Keratinocyte (primary cell): ENCODE results near the gene HINT1. TPM values are rescaled to one million over a fixed set of nuclear protein-coding genes. Genes with fewer than 3 reads are reported as not detected.

Experiments used
- DNase-seq: peaks from one replicate; pipeline ENCODE4 v3.0.0-alpha.2; 2011; ENCODE audit warnings: low read depth, missing footprints, low spot score
- FAIRE-seq: peaks from 2 replicates; lab custom pipeline; 2011; peaks lifted over from hg19 to GRCh38; lab: Jason Lieb, UNC
- H2AFZ ChIP-seq: 2 replicates; pipeline ENCODE4 v1.6.0; 2012; ENCODE audit warnings: low read length, control low read depth, inconsistent platforms; ENCODE audit not compliant: control insufficient read depth
- H3K27ac ChIP-seq: 2 replicates; pipeline ENCODE4 v1.5.1; 2011; ENCODE audit warnings: low read length; ENCODE audit not compliant: control insufficient read depth, insufficient read depth
- H3K27me3 ChIP-seq: 3 replicates; pipeline ENCODE4 v1.6.0; 2011; ENCODE audit warnings: low read length; ENCODE audit not compliant: control insufficient read depth, insufficient read depth; ENCODE audit errors: extremely low read depth
- H3K36me3 ChIP-seq, 2 experiments: 2 replicates in 1 of 2; 3 replicates in 1 of 2; pipeline ENCODE4 v1.5.1; 2011; ENCODE audit warnings: low read length in 2 of 2, mild to moderate bottlenecking in 1 of 2; ENCODE audit not compliant: control insufficient read depth in 2 of 2, insufficient read depth in 2 of 2; ENCODE audit errors: extremely low read depth in 1 of 2
- H3K4me1 ChIP-seq: 3 replicates; pipeline ENCODE4 v1.5.1; 2011; ENCODE audit warnings: low read length; ENCODE audit not compliant: control insufficient read depth, insufficient read depth; ENCODE audit errors: extremely low read depth
- H3K4me2 ChIP-seq: 3 replicates; pipeline ENCODE4 v1.6.0; 2011; ENCODE audit warnings: low read depth, low read length; ENCODE audit not compliant: control insufficient read depth, insufficient read depth; ENCODE audit errors: extremely low read depth
- H3K4me3 ChIP-seq, 3 experiments: fragments of 200-600 bp in 1 of 3; sonication (generic) in 1 of 3; 2 replicates in 2 of 3; 3 replicates in 1 of 3; pipeline ENCODE4 v1.5.1; 2011 to 2016; ENCODE audit warnings: low read length in 3 of 3, mild to moderate bottlenecking in 3 of 3, control low read depth in 2 of 3, inconsistent platforms in 1 of 3, low read depth in 1 of 3, mixed read lengths in 1 of 3, mixed run types in 1 of 3, moderate library complexity in 1 of 3; ENCODE audit not compliant: control insufficient read depth in 2 of 3, insufficient read depth in 2 of 3; ENCODE audit errors: extremely low read depth in 1 of 3
- H3K79me2 ChIP-seq: 2 replicates; pipeline ENCODE4 v1.6.0; 2012; ENCODE audit warnings: low read length; ENCODE audit not compliant: control insufficient read depth, insufficient read depth
- H3K9ac ChIP-seq: 3 replicates; pipeline ENCODE4 v1.6.0; 2011; ENCODE audit warnings: low read length; ENCODE audit not compliant: control insufficient read depth, insufficient read depth; ENCODE audit errors: extremely low read depth
- H3K9me1 ChIP-seq: 3 replicates; pipeline ENCODE4 v1.6.0; 2011; ENCODE audit warnings: low read length; ENCODE audit not compliant: control insufficient read depth, insufficient read depth; ENCODE audit errors: extremely low read depth
- H3K9me3 ChIP-seq: 2 replicates; pipeline ENCODE4 v1.5.1; 2012; ENCODE audit warnings: low read depth, low read length; ENCODE audit not compliant: control insufficient read depth
- H4K20me1 ChIP-seq: 3 replicates; pipeline ENCODE4 v1.6.0; 2011; ENCODE audit warnings: low read length; ENCODE audit not compliant: control insufficient read depth, insufficient read depth; ENCODE audit errors: extremely low read depth
- CTCF ChIP-seq, 3 experiments: IDR thresholded peaks in 1 of 3; conservative IDR thresholded peaks in 1 of 3; optimal IDR thresholded peaks in 1 of 3; 2 replicates in 2 of 3; 3 replicates in 1 of 3; pipeline versions ENCODE3 to v1.5.1; 2011; ENCODE audit warnings: low read length in 3 of 3, mild to moderate bottlenecking in 3 of 3, moderate library complexity in 2 of 3, control low read depth in 1 of 3, inconsistent platforms in 1 of 3; ENCODE audit not compliant: insufficient read depth in 2 of 3; ENCODE audit errors: extremely low read depth in 1 of 3
- EZH2 ChIP-seq: IDR thresholded peaks from one replicate; pipeline ENCODE4 v1.6.1; 2012; ENCODE audit warnings: inconsistent platforms, mild to moderate bottlenecking, low read length, moderate library complexity
- dilution Hi-C: fragments of 300-500 bp; cut with MboI; formaldehyde crosslinking; loops from one replicate; pipeline ENCODE4 v1.7.0; 2020; ENCODE audit warnings: low sequenced_read_pairs; ENCODE audit not compliant: extremely low pct_ligation_motif_present
- polyA plus RNA-seq, 5 experiments: library from polyadenylated mRNA; depleted of rRNA in 3 of 5; stranded (reverse) in 3 of 5; stranded (forward) in 1 of 5; unstranded in 1 of 5; fragments of >200 nt; gene quantifications; 1 replicate in 1 of 5; 2 replicates in 3 of 5; 3 replicates in 1 of 5; pipeline versions ENCODE4 v1.2.1 to v1.2.3, GENCODE V29; 2011 to 2012; ENCODE audit warnings: missing spikeins in 2 of 5, low read depth in 1 of 5, low replicate concordance in 1 of 5

Gene HINT1
- polyA plus RNA-seq, 1 donor (not counting 4 experiments of a cell fraction or from before 2014, with no cell fraction given) = 857 TPM

GRCh38 chr5:131160134-131160533, 4.9 kb downstream of the HINT1 start:
- Histone ChIP-seq H3K27ac (no peak overlapping the region), H3K9me1 (no peaks in the 10 kb centered on the region), H4K20me1 (peaks cover 3% of the 10 kb centered on the region), H3K36me3 (peaks cover 12 to 20% of the 10 kb centered on the region in 2 experiments), H2AFZ (no peak overlapping the region), H3K4me3 (no peak overlapping the region), H3K9me3 (no peaks in the 10 kb centered on the region), H3K79me2 (peaks cover 53% of the 10 kb centered on the region), H3K4me2 (no peak overlapping the region), H3K4me1 (no peaks in the 10 kb centered on the region), H3K27me3 (no peaks in the 10 kb centered on the region), H3K9ac (no peak overlapping the region)
- FAIRE-seq = no peak
- no peak for DNase-seq
- no peak for TF ChIP-seq EZH2
- TF ChIP-seq CTCF (optimal IDR thresholded peaks at IDR 0.05 in 1 of 3, IDR thresholded peaks at IDR 0.05 in 1 of 3, conservative IDR thresholded peaks at IDR 0.05 in 1 of 3; ENCODE audit: extremely low read depth in 1 of 3, insufficient read depth in 2 of 3, low read length in 3 of 3) = no peak
- dilution Hi-C loops = no loop called here

- no peak for FAIRE-seq
Observed at GRCh38 chr5:131156957-131157356, 8.1 kb downstream of the HINT1 start.

More at GRCh38 chr5:131156957-131157356, 8.1 kb downstream of the HINT1 start:
- Histone ChIP-seq H3K4me1 (no peaks in the 10 kb centered on the region), H3K4me3 (no peak overlapping the region), H2AFZ (no peak overlapping the region), H3K9ac (no peak overlapping the region), H3K27ac (no peak overlapping the region), H3K27me3 (no peaks in the 10 kb centered on the region), H3K9me3 (no peaks in the 10 kb centered on the region), H3K9me1 (no peaks in the 10 kb centered on the region), H3K4me2 (no peak overlapping the region), H3K36me3 (peaks cover 11 to 13% of the 10 kb centered on the region in 2 experiments), H4K20me1 (peaks cover 3% of the 10 kb centered on the region), H3K79me2 (peaks cover 24% of the 10 kb centered on the region)
- DNase-seq = no peak
- dilution Hi-C loops = no loop called here
- TF ChIP-seq CTCF (optimal IDR thresholded peaks at IDR 0.05 in 1 of 3, IDR thresholded peaks at IDR 0.05 in 1 of 3, conservative IDR thresholded peaks at IDR 0.05 in 1 of 3; ENCODE audit: extremely low read depth in 1 of 3, insufficient read depth in 2 of 3, low read length in 3 of 3) (no peak), EZH2 (no peak)
